RCC 7860 (cell line): ENCODE measurements around the gene TMCO2.
"Not testable (repeated sequence)": the region's sequence is repeated elsewhere in the genome, so short reads cannot be mapped to it uniquely, and the experiment has no call there.

Experiments used
- DNase-seq: peaks from one replicate; pipeline ENCODE4 v3.0.0-alpha.2; 2015; ENCODE audit warnings: low spot score
- FAIRE-seq: peaks from 2 replicates; lab custom pipeline; 2012; peaks lifted over from hg19 to GRCh38; lab: Jason Lieb, UNC

Gene TMCO2

DNA sequence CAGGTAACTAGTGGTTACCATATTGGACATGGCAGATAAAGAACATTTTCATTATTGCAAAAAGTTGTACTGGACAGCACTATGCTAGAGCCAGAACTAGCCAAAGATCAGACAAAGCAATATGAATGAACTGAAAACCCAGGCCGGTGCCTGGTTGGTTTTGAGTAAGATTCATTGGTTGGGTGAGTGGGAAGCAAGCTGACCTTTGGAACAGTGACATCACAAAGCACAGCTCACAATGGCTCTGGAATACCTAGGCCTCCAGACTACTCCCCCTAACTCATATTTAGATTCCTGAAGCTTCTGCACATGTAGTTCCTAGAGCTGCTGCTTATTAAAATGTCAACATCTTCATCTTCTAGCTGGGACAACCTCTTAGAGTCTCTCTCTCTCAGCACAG lies at the start of gene TMCO2:
Gene TMCO2 (plus strand): TSS at position 283 of the 400 bp plus-strand sequence. CDS start 57 bp downstream, at position 340.
- DNase-seq: no peak
- FAIRE-seq: no peak

DNA sequence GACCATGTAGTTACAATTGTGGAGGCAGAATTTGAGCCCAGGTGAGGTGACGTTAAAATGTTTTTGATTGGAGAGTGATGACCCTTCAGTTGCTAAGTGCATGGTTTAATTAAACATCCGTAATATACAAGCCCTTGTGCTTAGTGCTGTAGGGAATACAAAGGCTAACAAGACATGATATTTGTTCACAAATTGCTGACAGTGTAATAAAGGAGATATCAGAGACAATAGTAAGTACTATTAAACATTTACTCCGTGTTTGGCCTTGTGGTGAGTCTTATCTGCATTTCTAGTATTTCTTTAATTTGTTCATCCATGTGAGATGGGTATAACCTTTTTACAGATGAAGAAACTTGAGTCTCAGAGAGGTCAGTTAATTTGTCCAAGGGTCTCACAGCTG lies 48.6 kb upstream of the TMCO2 start:
- FAIRE-seq: no peak
- DNase-seq: no peak

DNA sequence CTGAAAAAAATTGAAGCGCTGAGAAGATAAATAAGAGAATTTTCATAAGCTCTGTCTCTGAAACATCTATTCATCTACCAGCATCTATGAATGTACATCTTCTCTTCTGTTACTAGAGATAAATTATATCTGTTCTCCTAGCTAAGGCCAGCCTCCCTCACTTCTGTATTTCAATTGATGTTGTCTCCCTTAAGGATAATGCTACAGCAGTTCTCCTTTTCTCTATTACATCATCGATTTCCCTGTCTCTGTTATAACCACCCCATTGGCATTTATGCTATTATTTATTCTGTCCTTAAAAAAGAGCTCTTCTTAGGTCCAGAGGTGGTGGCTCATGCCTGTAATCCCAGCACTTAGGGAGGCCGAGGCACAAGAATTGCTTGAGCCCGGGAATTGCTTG lies 42.9 kb upstream of the TMCO2 start:
- DNase-seq (no peak), FAIRE-seq (no peak)

DNA sequence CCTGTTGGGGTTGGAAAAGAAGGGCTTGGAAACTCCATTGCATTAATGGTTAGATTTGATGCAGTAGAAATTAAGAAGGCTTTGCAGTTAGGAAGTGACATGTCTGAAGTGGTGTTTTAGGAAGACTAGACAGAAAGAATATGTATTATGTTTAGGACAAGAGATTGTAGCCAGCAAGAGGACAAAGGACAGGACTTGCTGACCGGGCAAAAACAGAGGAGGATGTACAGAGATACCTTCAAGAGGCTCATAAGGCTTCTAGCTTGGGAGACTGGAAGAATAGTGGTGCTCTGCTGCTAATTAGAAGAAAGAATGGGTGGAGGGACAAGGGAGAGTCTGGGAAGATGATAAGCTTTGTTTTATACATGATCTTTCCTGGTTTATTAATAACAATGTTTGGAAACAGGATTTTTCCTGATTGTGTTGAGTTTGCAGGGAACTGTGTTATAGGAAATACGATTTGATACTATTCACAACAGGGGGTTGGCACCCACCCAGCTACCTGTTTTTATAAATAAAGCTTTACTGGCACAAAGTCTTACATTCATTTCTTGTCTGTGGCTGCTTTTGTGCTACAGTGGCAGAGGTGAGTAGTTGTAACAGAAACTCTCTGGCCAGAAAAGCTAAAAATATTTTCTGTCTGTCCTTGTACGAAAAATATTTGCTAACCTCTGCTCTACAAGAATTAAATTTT lies 37.1 kb upstream of the TMCO2 start:
- no peak for DNase-seq
- FAIRE-seq: no peak

DNA sequence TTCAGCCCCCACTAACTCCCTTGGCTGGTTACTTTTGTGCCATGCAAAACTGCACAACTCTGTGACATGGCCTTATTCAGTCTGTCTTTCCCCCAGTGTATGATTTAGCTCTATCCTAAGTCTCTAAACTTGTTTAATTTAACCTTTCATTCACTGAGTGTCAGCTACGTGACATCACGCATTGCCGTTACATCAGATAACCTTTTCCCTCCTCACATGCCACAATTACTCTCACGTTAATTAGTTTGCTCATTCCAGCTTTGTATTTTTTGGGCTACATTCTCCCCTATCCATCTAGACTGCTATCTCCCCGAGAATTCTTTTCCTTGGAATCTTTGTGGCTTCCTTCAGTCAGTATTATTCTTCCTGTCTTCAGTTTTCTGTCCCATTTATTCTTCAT lies 29.4 kb upstream of the TMCO2 start:
- no peak for DNase-seq
- FAIRE-seq: no peak

DNA sequence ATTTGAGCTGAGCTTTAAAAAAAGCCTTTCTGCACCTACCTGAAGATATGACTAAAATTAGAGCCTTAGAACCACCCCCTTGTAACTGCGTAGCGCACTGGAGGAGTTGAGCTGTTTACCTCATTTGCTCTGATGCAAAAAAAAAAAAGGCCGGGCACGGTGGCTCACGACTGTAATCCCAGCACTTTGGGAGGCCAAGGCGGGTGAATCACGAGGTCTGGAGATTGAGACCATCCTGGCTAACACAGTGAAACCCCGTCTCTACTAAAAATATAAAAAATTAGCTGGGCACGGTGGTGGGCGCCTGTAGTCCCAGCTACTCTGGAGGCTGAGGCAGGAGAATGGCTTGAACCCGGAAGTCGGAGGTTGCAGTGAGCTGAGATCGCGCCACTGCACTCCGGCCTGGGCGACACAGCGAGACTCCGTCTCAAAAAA lies 26.2 kb upstream of the TMCO2 start:
- not testable (repeated sequence) for DNase-seq, FAIRE-seq

DNA sequence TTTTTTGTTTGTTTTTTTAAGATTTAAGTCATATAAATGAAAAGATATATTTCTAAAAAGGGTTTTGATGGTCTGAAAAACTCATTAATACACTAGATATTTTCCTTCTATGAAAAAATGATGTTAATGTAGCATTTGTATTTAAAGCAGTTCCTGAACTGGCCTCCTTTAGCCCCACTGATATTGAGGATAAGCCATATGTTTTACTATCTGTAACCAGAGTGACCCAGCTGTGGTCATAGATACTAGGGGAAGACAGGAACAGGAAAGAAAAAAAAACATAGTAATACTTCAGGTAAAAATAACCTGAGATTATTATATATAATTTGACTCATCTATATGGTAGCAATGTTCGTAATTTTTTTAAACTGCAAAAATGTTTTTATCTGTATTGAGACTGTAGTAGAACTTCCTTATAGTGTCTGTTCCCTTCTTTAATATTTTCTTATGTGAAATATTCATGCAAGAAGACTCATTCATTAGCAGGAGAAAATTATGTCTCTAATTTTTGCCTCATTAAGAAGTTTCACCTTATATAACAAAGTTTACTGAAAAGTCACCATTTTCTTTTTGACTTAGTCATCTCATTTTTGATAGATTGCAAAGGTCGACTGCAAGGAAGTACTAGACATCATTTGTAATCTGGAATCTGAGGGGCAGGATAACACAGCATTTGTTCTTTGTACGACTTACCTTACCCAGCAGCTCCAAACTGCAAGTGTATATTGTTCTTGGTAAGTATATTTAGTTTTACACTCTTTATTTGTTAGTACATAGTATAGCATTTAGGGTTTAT lies 25.6 kb upstream of the TMCO2 start:
- FAIRE-seq (no peak), DNase-seq (no peak)

DNA sequence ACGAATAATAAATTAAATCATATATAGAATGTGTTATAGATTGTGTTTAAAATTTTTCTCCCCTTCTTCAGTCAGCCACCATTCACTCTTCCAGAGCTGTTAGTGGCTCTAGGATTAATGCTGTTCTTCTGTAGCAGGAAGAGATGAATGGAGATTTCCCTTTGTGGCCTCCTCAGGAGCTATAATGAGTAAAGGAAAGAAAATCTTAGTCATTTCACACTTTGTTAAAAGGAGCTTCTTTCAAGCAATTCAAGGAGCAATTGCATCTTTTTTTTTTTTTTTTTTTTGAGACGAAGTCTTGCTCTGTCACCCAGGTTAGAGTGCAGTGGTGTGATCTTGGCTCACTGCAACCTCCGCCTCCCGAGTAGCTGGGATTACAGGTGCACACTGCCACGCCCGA lies 23.7 kb upstream of the TMCO2 start:
- DNase-seq (no peak), FAIRE-seq (no peak)

DNA sequence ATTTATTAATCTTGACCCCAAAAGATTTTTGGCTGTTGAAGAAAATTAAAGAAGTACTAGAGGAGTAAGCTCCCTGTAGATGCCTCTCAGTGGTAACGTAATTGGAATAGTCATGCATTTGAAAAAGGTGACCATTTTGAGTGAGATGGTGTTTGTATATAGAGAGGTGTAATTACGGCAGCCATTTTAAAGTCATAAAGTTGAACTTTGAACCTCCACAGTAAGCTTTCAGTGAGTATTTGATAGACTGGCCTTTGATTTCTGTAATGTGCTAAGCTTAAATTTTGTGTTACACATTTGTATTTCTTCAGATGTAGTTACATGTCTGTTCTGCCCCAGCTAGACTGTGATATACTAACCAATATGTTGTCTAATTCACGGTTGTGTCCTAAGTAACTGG lies 21.5 kb upstream of the TMCO2 start:
- FAIRE-seq (no peak), DNase-seq (no peak)

DNA sequence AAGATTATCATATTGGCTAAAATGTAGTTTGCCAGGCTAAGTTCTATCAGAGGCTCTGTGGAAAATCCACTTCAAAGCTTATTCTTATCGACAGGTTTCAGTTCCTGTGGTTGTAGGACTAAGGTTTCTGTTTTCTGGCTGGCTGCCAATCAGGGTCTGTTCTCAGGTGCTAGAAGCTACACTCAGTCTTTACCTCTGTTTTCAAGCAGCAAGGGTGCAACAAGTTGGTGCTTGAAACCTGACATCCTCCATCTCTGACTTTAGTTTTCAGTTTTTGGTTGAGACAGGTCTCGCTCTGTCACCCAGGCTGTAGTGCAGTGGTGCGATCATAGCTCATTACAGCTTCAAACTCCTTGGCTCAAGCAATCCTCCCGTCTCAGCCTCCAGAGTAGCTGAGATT lies 15.3 kb upstream of the TMCO2 start:
- FAIRE-seq (no peak), DNase-seq (no peak)

DNA sequence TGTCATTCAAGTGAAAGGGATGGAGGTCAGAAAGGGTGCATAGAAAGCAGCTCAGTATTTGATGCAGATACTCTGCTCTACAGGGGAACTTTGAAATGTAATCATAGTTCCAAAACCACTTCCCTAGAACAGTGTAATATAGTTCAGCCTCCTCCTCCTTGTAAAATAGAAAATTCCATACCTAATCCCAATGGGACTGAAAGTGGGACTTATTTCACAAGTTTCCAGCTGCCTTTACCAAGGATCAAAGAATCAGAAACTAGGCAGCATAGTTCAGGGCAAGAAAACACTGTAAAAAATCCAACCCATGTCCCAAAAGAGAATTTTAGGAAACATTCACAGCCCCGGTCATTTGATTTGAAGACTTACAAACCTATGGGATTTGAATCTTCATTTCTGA lies 8.1 kb upstream of the TMCO2 start:
- no peak for DNase-seq
- no peak for FAIRE-seq

DNA sequence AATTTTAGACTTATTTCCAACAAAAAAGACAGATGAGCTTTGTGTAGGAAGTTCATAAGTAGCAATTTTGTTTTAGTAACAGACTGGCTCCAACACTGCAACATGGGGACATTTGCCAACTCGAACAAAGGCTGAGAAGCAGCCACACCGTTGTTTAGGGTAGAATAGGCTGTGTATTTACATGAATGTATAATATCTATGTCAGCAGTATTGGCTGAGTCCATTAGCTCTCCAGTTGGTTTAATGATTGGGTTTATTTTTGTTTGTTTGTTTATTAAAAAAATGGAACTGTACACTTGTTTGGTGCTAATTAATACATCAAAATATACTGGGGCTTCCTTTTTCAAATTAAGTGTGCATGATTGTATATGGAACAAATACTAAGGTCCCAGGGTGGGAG lies 7.3 kb upstream of the TMCO2 start:
- no peak for FAIRE-seq

DNA sequence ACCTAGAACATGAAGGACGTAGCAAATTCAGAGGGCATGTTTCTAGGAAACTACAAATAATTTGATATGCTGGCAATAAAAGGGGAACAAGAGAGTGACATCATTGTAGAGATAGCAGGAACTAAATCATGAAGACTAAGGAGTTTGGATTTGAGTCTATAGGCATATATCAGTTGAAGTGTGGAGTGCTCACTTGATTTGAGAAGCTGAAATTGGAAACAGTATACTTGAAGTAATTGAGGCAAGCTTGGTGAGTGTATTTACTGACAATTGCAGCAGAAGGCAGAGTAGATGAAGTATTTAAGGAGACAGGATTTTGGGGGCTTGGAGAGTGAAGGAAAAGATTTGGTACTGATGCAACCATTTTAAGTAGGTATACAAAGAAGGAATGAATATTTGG lies 6.4 kb upstream of the TMCO2 start:
- DNase-seq (no peak), FAIRE-seq (no peak)

More for the DNA sequence above, 7.3 kb upstream of the TMCO2 start:
- DNase-seq: no peak

DNA sequence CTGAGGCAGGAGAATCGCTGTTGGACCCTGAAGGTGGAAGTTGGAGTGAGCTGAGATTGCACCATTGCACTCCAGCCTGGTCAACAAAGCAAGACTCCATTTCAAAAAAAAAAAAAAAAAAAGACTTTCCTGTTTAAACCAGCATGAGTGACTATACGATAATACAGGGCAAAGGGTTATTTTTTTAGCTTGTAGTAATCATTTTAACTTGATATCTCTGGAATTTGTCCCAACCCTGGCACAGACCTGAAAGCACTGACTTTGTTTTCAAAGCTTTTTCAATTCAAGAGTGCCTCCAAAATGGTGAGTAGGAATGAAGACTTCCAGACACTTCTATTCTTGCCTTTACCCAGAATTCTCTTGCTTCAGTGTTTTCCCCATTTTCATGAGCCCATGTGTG lies 4.4 kb upstream of the TMCO2 start:
- FAIRE-seq (no peak), DNase-seq (no peak)

DNA sequence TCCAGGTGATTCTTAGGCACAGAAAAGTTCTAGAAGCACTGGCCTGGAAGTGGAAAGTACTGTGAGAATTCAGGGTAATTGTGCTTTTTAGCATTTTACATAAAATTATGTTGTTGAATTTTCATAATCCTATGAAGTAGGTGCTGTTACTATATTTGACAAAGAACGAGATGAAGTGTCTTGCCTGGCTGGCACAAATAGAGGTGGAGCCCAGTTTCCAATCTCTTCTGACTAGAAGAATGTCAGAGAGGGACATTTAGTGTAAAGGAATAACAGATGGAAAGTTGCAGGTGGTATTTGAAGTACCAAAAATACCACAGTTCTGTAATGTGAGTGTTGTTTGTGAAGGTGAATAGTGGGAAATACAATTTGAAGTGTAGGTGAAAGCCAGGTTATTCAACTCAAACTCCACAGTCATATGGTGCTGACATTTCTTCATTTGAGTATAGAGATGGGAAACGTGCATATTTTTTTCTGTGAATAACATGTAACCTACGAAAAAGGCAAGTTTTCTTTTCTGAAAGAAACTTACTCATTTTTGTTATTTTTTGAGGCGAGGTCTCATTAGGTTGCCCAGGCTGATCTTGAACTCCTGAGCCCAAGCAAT lies 3.5 kb upstream of the TMCO2 start:
- no peak for FAIRE-seq
- DNase-seq: no peak

DNA sequence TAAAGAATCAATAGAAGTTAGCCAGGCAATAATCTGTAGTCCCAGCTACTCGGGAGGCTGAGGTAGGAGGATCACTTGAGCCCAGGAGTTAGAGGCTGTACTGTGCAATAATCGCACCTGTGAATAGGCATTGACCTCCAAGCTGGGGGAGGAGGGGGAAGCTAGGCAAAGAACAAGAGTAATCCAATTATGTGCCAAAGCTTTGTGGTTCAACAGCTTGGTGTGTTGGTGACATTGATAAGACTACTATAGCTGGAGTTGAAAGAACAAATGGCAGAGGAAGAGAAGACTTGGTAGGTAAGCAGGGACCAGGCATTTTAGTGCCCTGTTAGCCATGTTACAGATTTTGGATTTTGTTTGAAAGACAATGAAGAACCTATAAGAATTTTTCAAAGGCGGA lies 2.1 kb upstream of the TMCO2 start:
- FAIRE-seq (no peak), DNase-seq (no peak)

DNA sequence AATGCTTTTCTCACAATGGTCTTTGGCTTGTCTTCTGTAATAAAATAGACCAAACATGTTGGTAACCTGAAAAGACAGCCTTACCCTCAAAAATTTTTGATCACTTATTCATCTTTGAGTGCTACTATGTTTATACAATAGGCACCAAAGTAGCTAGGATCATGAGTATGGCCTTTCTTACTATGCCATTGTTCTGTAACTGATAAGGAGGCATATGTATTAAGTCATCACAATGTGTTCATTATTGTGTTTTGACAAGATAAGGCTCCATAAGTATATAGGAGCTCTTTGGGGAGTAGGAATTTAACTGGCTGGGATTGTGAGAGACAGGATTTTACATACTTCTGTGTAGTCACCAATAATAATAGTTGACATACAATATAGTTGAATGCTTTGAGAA lies 675 bp downstream of the TMCO2 start:
- FAIRE-seq (no peak), DNase-seq (no peak)

DNA sequence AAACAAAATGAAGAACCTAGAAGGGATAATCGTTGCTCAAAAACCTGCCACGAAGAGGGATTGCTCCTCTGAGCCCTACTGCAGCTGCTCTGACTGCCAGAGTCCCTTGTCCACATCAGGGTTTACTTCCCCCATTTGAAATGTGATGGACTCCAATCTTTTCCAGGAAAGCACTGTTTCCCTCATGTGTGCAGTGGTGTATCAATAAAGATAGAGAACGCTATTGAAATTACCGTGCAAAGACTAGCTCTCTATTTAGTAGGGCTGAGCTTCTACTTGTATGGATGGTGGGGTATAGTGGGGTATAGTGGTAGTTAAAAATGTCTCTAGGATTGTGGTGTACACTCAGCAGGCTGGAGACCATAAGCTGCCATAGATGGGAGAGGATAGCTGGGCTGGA lies 3.7 kb downstream of the TMCO2 start:
- no peak for FAIRE-seq
- DNase-seq: no peak

DNA sequence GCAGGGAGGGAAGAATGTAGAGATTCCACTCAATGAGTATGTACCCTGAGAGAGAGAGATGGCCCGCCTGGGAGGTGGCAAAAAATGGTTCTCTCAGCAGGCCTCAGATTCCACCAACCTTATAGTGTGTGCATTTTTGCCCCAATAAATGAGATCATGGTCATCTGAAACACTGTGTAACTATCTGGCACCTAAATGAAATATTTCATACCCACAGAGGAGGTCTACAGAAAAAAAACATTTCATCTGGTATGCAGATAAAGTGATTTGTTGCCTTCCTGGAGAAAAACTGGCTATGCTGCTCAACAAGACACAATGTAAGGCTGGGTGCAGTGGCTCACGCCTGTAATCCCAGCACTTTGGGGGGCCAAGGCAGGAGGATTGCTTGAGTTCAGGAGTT lies 4.9 kb downstream of the TMCO2 start:
- FAIRE-seq: no peak
- no peak for DNase-seq

DNA sequence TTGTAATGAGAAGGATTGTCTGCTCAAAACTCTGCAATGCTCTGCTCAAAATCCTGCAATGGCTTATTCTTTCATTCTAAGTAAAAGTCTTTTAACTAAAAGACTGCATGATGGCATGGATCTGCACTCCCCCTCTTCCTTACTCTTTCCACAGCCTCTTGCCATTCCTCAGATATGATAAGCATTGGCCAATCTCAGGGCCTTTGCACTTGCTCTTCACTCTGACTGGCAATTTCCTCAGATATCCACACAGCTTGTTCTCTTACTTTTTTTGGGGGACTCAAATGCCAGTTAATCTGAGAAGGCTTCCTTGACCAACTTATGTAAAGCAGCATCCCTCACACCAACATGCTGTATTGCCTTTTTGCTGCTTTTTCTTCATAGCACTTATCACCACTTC lies 7.5 kb downstream of the TMCO2 start:
- FAIRE-seq: no peak
- no peak for DNase-seq

DNA sequence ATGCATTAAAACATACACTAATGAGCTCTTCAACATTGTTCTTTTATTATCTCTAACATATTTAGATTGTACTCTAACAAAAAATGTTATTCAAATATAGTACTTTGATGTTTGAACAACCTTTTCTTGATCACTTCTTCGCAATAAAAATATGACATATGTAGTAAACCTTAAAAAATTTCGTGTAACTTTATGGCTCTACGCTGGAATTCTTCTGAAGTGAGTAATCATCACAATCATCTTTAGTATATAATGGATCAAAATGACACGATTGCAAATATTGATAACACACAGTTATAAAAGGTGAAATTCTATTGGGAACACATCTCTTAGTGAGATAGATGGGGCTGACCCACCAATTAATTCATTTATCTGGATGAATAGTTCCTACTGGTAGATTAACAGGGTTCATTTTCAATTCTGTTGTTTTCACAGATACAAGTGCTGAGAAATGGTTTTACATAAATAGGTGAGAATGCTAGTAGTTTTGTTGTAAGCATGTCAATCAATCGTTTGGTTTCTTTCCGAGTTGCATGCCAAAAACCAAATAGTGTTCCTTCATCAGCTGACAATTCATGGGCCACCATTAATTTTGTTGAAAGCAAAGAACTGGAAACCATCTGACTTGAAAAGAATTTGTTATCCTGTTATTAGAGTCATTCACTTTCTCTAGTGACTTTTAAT lies 8.8 kb downstream of the TMCO2 start:
- DNase-seq: no peak
- peak; percentile 17 for FAIRE-seq

DNA sequence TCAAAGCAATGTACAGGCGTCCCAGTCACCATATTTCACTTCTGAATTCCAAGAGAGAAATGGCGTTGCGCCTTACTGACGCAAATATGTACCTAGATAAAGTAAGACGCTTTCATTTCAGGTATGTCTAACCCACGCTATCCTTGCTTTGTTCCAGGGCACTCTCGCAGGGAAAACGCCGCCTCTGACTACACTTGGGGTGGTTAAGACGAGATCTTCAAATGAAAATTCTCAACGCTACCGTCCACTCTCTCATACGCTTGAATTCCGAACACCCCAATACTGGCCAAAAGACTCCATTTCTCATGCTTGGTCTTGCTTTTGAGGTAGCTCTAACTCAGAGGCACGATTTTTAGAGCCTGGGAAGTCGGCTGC lies 9.6 kb downstream of the TMCO2 start:
- FAIRE-seq: no peak

More for the DNA sequence above, 9.6 kb downstream of the TMCO2 start:
- DNase-seq: no peak
